ENCODE data around the gene UQCC2.

Gene UQCC2

DNA sequence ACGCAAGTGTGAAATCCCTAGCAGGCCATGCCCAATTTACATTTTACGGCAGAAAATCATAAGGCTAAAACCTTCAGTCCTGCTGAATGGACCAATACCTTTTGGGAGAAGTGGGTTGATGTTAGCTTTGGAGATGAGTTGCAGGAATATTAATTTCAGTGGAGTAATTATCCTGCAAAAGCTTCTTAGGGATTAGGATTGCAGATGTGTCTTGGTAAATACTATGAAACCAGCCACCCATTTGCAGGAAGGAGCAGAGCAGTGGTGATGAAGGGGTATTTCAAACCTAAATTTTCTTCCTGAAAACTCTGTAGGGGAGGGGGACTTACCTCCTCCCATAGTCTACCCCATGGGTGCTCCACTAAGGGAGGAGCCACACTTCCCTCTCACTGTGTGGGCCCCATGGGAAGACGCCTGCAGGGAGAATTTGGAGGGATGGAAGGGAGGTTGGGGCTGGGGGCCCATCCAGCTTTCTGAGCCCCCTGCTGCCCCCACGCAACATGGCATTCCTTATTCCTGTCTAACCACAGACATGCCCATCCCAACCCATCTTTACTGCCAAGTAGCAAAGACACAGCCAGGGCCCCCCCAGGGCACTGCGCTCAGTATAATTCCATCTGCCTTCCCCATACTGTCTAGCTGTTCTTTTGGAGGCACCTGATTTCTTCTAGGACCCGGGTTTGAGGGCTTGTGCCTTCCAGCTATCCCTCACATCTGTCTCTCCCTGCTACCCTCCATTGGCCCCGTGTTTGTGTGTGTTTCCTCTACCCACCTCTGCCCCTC is 14.6 kb upstream of the UQCC2 start:
- DNase-seq (ENCODE audit: low read depth), result no peak

DNA sequence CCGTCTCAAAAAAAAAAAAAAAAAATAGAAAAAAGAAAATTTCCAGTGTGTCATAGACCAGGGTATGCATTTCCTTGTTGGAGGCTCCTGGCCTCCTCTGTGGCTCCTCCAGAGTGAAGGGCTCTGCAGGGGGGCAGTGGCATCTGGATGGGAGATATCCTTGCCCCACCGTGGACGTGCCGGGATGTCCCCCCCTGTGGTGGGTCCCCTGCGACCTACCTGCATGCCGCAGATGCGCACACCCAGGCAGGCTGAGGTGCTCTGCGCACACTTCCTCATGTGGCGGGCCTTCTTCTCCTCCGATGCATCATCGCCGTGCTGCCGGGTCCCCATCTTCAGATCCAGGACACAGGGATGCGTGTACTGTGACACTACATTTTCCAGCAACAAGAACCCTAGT is 13.7 kb upstream of the UQCC2 start:
- DNase-seq (ENCODE audit: low read depth), result no peak

DNA sequence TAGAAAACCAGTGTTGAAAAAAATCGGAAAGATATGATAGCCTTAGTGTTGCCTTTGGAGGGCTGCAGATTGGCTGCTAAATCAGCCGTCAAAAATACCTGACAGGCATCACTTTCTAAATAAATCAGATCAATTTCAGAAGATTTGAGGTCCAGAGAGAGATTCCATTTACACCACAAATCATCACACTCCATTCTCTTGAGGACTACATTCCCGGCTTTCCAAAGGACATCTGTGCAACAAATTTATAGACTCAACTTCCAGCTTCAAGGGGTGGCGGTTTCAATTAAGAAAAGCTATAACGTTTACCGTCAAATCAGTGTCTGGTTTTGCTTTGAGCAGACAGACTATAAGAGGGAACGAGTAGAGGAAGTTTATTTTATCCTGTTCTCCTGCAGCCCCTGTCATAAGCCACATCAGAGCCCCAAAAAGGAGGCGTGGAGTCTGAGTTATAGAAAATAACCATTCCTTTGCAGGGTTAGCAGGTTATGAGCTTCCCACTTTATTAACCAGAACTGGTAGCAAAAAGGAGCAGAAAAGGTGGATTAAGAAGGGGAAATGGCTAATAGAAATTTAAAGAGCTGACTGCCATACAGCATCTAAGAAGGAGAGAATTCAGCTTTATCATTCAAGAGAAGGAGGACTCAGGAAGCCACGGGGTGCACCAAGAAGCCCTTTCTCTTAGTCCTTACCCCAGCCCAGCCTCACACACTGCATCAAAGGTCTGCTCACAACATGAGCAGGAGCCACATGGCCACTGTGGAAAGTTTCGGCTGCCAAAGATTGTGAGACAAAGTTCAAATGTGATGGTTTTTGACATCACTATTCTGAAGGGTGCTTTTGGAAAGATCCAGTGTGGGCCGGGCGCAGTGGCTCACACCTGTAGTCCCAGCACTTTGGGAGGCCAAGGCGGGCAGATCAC is 12.9 kb upstream of the UQCC2 start:
- DNase-seq (ENCODE audit: low read depth), result no peak

DNA sequence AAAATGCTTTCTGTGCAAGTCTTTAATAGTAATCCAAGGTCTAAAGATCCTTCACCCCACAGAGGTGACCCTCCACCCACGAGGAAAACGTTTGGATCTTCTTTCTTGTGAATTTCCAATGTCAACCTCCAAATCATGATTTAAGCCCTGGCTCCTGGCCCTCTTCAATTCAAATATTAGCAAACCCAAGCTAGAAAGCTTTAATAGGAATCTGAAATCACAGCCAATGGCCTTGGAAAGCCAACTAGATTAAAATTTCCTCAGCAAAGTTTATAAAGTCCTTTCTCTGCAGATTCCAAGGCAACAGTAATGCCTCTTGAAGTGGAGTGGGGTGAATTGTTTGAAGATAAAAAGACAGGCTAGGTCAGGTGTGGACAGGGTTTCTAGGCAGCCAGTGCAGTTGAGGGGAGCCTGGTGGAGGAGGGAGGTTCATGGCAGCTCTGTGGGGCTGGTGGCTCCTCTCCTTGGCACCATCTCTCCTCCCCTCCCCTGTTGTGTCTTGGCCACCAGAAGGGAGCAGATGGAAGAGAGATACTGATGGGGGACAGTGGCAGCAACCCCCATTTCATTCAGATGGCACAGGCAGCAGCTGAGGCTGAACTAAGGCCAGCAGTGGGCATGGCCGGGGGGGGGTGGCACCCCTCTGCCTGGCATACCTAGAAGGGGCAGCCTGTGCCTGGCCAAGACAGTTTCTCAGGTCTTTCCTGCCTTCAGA is 12.0 kb upstream of the UQCC2 start:
- no peak for DNase-seq (ENCODE audit: low read depth)

DNA sequence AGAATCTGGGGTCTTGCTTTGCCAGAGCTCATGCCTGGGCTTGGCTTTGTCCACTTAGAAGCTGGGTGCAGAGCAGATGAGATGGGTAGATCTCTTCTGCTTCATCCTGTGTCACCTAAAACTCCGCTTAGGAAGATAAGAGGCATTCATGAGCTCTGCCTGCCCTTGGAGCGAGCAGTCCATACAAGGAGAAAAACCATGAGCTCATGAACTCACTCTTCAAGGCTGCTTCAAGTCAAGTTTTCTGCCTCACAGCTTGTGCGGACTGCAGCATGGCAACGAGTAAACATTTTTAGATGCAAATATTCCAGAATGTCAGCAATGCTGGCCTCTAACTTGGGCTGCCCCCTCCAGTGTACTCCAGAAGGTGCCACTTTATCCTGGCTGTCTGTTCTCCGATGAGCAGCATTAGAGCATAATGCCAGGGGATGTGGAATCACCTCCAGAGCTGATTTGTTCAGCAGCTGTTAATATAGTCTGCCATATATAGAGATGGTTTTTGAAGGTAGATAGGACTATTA is 10.7 kb upstream of the UQCC2 start:
- DNase-seq (ENCODE audit: low read depth), result no peak

DNA sequence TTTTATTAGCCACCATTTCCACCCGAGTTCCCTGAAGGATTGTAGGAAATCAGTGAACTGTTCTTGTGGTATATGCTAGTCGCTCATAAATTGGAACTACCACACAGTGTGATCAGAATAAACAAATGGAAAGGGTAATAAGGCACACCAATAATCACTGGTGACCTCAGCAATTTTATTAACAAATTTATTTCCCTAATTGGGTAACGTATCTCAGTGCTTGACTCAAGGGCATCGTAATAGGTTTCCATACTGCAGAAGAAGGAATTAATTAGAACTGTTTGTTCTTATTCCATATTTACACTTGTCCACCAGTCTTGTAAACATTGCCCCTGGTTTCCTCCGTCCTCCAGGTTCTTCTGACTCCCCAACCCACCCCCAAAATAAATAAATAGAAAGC is 10.0 kb upstream of the UQCC2 start:
- no peak for DNase-seq (ENCODE audit: low read depth)

DNA sequence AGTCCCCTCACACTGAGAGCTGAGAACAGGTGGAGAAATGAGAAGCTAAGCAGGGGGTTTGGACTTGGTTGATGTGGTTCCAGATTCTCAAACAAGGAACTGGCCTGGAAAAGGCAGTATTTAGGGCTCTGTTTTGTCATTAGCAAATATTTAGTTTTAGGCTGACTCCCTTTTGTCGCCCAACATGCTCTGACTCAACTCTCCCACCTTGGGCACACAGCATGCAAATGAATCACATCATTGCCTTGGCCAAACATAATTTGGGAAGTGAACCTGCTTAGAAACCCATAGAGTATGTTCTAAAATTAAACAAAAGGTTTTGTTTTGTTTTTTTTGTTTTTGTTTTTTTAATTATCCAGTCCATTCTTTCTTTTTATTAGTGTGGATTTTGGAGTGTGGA is 9.5 kb upstream of the UQCC2 start:
- DNase-seq (ENCODE audit: low read depth), result no peak

DNA sequence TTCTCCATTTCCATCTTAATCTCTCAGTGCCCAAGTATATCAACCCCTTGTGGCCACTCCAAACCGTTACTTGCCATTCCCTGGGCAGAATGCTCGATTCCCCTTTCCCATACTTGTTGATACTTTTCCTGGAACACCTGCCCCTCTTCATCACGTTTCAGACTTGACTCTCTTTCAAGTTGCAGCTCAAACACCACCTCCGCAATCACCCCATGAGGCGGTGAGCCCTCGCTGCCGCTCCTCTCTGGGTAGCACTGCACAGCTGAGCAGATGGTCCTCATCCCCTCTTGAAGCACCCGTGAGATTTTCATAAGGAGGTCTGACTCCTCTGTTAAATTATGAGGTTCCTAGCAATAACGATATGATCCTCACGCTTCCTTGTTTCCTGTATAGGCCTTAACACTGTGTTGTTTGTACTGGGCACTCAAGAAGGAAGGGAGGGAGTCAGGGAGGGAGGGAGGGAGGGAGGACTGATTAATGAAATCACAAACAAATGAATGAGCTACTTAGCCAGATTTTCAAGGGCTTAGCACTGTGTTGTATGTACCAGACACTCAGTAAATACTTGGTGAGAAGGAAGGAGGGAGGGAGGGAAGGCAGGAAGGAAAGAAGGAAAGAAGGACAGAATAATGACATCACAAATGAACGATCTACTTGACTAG is 8.0 kb upstream of the UQCC2 start:
- DNase-seq (ENCODE audit: low read depth), result no peak

DNA sequence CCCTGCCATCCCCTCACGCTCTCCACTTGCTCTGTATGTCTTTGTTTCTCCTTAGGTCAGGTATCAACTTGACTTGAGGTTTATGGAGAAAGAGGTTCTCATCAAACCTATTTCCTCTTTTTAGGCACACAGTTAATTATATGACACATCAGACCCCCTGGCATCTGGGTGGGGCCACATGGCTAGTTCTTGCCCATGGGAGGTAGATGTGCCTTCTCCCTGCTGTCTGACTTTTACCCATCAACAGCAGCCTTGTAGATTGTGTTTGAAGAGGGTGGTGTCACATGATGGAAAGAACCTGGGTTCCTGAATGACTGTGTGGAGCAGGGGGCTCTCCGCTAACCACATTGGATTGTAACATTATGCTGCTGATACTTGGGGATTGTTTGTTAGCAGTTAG is 7.2 kb upstream of the UQCC2 start:
- no peak for DNase-seq (ENCODE audit: low read depth)

DNA sequence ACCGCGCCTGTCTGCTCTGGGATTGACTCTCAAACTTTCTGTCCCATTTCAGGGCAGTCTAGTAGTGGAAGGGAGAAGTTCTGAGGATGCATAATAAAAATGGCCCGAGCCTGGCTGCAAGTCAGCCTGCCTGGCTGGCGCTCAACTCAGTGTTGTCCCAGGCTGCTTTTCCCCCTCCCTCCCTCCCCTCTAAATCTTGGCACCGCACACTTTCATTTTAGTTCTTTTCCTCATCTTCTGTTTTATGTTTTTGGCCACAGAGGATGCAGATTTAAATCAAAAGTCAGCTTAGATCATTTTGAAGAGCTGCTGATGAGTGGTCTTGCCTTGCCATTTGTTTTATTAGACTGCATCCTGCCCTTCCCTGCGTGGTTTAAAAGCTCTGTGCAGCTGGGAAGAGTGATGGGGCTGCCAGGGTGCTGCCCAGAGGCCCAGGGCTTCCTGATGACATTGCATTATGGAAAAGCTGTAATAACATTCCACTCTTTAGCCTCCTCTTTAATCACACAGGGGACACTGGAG is 6.5 kb upstream of the UQCC2 start:
- DNase-seq (ENCODE audit: low read depth), result no peak

DNA sequence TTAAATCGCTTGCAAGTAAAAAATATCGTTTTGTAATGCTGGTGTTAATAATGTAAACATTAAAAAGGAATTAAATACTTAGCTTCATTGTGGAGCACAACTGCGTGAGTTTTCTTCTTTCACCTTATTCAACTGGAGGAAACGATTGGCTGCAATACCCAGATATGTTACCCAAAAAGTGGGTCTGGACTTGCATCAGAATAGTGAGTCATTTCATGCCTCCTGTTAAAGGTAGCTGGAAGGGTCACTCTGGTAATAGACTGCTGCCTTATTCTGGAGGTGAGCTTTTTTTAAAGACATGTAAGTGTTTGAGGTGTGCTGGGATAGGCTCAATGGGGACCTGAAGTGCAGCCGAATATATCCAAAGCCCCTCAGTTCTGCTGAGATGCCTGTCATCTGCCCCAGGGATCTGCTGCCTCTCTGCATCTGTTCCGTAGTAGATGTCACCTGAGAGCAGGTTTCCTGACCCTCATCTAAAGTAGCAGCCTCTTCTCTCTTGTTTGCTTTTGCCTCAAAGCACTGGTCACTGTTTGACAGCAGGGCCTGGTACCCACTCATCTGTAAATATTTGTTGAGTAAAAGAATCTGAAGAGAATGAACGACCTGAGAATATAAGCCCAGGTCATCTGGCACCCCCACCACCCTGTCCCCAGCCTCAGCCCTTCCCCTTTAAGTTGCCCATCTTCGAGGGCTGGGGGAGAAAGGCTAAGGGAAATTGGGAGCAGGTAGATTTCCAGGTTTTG is 5.6 kb upstream of the UQCC2 start:
- DNase-seq (ENCODE audit: low read depth), result no peak

DNA sequence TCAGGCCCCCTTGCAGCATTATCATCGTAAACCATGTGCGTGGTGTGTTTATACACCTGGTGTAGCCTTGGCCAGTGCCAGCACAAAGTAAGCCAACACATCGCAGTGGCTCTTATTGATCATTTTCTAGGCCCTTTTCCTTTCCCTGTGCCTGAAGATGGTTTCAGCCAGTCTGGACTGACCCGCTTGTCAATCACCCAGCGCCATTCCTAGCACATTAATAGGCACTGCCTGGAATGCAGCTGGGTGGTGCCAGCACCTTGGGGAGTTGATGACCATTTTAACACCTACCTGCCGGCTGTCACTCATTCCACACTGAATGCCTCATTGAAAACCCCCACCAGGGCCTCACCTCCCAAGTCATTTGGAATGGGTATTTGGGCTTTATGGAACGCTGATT is 4.9 kb upstream of the UQCC2 start:
- DNase-seq (ENCODE audit: low read depth), result no peak

DNA sequence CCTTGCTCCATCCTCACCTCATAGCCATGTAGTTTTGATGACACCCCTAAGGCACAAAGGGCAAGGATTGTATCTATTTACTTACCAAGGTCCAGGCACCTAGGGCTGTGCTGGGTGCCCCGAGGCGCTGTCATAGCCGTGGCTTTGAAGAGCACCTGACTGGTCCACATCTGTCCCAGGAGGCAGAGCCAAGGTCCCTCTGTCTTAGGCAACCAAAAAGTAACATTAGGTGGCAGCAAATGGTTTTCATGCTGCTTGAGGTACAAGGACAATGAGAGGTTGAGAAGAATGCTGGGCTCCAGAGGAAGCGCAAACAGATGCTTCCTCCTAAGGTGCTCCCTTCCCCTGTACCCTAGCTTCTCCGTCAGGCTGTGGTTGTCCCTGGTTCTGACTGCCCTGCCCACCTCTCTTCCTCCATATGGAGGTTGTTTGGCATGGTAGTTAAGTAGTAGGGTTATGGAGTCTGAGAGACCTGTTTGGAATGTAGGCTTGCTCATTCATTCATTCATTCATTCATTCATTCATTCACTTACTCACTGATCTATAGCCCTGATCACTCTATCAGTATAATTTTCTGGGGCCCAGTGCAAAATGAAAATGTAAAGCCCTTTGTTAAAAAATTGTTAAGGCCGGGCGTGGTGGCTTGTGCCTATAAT is 3.0 kb upstream of the UQCC2 start:
- no peak for DNase-seq (ENCODE audit: low read depth)

DNA sequence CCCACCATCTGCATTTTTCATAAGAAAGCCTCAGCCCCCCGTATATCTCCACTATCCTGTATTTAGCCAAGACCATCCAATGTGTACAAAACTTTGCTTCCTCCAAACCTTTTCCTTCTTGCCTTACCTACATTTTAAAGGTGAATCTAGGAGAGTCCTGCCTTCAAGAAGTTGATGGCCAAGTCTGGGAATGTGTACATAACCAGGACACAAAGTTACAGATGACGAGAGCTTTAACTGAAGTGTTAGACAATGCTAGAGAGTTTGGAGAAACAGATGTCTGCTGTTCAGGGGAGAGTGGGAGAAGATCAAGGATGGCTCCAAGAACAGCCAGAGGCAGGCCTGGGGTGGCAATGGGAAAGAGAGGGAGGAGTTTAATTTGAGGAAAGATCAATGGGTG is 2.3 kb upstream of the UQCC2 start:
- DNase-seq (ENCODE audit: low read depth), result no peak

DNA sequence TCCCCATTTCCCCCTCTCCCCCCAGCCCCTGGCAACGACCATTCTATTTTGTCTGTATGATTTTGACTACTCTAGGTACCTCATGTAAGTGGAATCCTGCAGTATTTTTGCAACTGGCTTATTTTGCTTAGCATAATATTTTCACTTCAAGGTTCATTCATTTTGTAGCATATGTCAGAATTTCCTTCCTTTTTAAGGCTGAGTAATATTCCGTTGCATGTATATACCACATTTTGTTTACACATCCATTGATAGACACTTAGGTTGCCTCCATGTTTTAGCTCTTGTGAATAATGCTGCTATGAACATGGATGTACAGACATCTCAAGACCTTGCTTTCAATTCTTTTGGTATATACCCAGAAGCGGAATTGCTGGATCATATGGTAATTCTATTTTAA is 1.4 kb upstream of the UQCC2 start:
- DNase-seq (ENCODE audit: low read depth), result no peak

DNA sequence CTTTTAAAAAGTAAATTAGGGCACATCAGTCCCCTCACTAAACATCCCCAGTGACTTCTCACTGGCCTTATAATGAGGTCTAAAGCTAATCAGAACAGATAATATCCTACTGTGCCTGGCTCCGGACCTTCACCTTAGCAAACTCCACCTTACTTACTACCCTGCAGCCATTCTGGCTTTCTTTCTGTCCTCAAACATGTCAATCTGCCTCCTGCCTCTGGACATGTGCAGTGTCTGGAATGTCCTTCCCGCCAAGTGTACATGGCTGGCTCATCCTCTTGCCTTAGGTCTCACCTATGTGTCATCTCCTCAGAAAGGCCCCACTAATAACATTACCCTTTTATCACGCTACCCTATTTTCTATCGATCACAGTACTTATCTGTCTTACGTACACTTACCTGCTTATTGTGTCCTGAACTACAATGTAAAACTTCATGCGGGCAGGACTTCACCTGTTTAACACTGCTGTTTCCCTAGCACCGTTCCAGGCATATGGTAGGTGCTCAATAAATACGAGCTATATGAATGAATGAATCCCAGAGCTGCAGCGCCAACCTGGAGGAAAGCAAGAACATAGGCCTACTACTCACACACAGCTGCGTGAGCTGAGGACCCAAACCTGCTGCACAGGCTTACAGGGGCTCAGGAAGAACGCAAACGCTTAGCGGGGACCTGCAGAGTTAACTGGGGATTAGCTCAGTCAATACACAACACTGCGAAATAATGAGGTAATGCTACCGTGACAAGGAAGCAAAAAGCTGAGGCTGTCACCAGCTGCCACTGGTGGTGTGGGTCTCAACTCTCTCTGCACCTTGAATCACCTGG is 991 bp downstream of the UQCC2 start:
- no peak for DNase-seq (ENCODE audit: low read depth)

DNA sequence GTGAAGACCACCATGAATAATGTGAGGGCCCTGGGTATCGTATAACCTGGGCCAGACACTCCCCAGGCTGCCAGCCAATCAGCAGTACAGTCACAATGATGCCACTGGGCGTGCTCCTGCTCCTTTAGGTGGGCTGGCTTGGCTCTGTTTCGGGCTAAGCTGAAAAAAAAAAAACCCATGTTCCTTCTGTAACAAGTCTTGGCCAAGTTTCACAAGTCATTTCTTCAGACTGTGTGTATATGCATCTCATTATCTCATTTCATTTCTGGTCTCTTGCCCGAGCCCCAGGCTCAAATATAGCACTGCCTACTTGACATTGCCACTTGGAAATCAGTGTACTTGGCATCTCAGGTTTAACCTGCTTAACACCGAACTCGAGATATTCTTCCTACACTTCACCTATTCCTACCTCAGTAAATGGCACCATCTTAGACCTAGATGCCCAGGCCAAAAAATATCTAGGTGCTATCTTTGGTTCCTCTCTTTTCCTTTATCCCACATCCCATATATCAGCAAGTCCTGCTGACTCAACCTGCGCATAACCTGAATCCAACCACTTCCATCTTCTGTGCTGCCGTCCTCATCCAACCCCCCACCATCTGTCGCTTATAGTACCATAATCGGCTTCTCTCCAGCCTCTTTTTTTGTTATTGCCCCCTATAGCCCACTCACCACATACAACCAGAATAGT is 1.8 kb downstream of the UQCC2 start:
- DNase-seq (ENCODE audit: low read depth), result no peak

DNA sequence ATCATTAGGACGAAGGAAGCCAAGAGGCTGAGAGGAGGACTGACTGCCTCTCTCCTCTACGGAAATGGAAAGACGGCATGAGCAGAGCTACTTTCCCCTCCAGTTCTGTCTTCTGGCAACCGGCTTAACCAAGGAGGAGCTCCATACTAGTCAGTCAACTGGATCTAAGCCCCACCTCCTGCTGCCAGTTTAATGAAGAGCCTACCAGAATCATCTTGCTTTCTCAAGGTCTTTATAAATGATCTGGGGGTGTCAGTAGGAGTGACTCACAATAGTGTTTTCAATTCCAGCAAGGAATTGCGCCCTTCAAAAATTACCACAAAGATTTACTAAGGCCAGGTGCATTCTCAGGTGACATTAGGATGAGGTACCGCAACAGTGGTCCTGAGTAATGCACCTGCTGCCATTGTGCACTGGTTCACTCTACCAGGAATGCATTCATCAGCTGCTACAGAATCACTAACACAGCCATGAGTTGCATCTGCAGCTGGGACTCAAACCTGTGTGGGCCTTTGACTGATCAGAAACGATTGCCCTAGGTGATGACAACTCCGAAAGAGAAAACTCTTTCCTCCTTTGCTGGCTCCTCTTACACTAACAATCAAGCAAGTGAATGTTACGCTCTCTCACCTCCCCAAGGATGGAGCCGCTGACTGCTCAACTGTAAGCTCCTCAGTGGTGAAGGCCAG is 2.8 kb downstream of the UQCC2 start:
- no peak for DNase-seq (ENCODE audit: low read depth)
